Left colon (tissue), 2 donors: ENCODE measurements around the gene GAB1. TPM values are rescaled to one million over a fixed set of nuclear protein-coding genes. Genes with fewer than 3 reads are reported as not detected.

Experiments
- ATAC-seq: fragments of 200-7000 bp; cut with Tn5 transposase; one replicate; pipeline ENCODE4 v1.9.1; 2020; ENCODE audit warnings: mild to moderate bottlenecking, moderate library complexity
- DNase-seq, 2 donors: peaks; one replicate each; pipeline ENCODE4 v3.0.0-alpha.2; 2020
- intact Hi-C, 2 donors: fragments of 100-400 bp; cut with DNase I in 1 of 2; cut with micrococcal nuclease in 1 of 2; formaldehyde crosslinking; loops; one replicate each; pipeline versions ENCODE4 v1.11.2 to v1.14.0; 2022; cut with DNase I, micrococcal nuclease
- total RNA-seq, 2 donors: library from RNA; stranded (reverse); fragmentation: NEBNext Ultra II Directional; extraction: Animal tissue kit (Norgen Biotek cat#: 25700); gene quantifications; one replicate each; pipeline ENCODE4 v1.2.1, GENCODE V29; 2021
- donor health status: DM: no; HTN: no; CAD: no.
- donor health status: DM: yes; HTN: yes; CAD: no.

The GAB1 gene
- total RNA-seq, 2 donors from 2014 or later = 69.0 to 71.1 TPM

DNA sequence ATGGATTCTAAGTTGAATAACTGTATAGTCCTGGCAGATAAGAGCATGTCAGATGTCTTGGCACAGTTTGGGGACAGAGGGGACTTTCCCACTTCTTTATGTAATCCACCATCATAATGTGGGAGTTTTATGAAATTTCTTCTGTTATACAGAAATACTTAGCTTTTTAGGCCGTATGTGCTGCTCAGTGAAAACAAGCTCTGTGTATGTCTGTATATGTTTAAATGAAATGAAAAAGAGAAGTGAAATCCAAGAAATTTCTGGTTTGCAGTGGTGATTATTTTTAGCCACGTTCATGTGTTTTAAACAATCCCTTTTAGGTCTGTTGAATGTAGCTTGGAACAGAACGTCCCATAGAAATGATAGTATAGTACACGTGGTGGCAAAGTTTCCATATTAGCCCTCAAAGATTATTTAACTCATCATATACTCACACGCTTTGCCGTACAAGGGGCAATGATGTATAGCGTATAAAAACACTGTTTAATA is 41.0 kb downstream of the GAB1 start:
- ATAC-seq = no peak
- no peak for DNase-seq
- intact Hi-C loops = no loop called here

DNA sequence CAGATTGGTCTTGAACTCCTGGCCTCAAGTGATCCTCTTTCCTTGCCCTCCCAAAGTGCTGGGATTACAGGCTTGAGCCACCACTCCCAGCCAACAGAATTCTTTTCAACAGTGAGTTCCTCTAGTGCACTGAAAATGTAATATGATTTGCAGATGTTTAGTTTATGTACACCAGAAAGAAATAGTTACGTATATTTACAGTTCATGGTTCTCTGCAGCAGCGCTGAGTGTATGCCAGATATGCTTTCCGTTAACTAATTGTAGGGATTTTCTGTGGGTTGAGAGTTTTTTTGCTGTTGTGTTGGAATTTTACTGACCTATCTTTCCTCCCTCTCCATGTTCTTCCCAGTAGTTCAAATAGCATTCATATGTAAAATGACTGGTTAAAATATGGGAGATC is 44.0 kb downstream of the GAB1 start:
- ATAC-seq (no peak), DNase-seq (no peak)
- intact Hi-C loops = no loop called here

- intact Hi-C loops = no loop called here
- ATAC-seq = peak; percentile 93
These were observed 44.8 kb downstream of the GAB1 start for GRCh38 chr4:143381189-143382118.

GRCh38 chr4:143382596-143382995 is 45.9 kb downstream of the GAB1 start:
- no peak for ATAC-seq
- intact Hi-C loops = no loop called here
- DNase-seq = no peak

More at GRCh38 chr4:143381189-143382118, 44.8 kb downstream of the GAB1 start:
- peak; percentile 82 to 83 for DNase-seq

GRCh38 chr4:143383005-143383574 is 46.4 kb downstream of the GAB1 start:
- intact Hi-C loops = no loop called here
- ATAC-seq = no peak
- DNase-seq = no peak

- ATAC-seq (no peak), DNase-seq (no peak)
- intact Hi-C loops = no loop called here
These were observed 47.8 kb downstream of the GAB1 start for GRCh38 chr4:143384381-143384994.

DNA sequence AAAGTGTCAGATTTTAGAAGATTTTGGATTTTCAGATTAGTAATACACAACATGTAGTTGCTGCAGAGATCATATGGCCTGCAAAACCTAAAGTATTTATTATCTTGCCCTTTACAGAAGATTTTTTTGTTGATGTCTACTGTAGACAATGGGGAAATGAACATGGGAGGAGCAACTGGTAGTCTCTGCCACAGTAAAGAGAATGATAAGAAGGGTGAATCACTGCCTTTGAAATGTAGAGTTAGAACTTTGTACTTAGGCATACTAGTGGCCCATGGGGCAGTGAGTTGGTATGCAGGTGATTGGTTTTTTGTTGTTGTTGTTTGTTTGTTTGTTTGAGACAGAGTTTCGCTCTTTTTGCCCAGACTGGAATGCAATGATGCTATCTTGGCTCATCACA is 50.1 kb downstream of the GAB1 start:
- intact Hi-C loops = no loop called here
- DNase-seq = no peak
- peak; percentile 89 for ATAC-seq

DNA sequence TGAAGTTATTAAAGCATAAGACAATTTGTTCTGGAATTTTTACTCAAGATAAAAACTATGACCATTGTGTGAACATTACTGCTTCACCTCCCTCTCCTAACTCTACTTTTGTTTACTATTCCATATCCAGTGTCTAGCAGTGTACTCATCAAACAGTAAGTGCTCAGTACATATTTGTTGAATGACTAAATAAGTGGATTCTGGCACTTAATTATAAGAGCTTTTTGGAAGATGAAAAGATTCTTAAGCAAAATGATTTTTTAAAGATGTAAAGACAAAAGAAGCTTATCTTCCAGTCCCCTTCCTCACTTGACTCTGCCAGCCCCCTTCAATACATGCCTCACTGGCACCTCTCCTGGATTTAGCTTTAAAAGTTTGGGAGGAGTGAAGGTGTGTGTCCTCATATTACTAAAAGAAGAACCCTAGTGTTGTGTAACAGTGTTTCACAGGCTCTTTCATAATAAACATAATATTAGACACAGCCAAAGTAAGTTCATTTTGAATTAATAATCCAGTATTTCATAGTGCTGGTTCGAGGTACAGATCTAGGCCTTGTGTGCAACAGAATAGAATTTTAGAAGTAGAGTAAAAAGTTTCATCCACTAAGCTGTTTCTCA is 53.0 kb downstream of the GAB1 start:
- ATAC-seq = no peak
- intact Hi-C loops = no loop called here

DNA sequence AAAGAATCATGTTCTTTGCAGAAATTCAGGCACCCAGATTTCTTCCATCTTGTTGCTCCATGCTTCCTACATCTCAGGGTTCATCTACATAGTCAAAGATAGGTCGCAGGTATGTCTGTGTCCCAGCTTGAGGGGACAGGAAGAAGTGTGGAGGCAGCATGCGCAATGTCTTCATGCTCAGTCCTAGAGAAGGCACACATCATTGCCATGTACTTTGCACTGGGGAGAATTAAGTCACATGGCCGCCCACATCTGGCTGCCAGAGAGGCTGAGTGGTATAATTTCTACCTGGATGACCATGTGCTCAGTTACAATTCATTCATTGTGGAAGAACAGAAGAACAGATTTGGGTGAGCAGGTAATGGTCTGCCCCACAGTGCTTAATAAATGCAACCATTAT is 54.1 kb downstream of the GAB1 start:
- peak; percentile 75 for ATAC-seq
- intact Hi-C loops = no loop called here
- DNase-seq = no peak

More for the DNA sequence above, 53.0 kb downstream of the GAB1 start:
- DNase-seq = no peak

- no peak for ATAC-seq
- DNase-seq = no peak
- intact Hi-C loops = no loop called here
These were observed 54.6 kb downstream of the GAB1 start for GRCh38 chr4:143391261-143391660.

GRCh38 chr4:143391895-143392294 is 55.2 kb downstream of the GAB1 start:
- no peak for DNase-seq
- ATAC-seq = no peak
- intact Hi-C loops = no loop called here

- no peak for ATAC-seq
- no peak for DNase-seq
- intact Hi-C loops = no loop called here
These were observed 56.5 kb downstream of the GAB1 start for GRCh38 chr4:143393195-143393594.

GRCh38 chr4:143394739-143395453 is 58.2 kb downstream of the GAB1 start:
- DNase-seq (no peak), ATAC-seq (no peak)
- intact Hi-C loops = no loop called here

DNA sequence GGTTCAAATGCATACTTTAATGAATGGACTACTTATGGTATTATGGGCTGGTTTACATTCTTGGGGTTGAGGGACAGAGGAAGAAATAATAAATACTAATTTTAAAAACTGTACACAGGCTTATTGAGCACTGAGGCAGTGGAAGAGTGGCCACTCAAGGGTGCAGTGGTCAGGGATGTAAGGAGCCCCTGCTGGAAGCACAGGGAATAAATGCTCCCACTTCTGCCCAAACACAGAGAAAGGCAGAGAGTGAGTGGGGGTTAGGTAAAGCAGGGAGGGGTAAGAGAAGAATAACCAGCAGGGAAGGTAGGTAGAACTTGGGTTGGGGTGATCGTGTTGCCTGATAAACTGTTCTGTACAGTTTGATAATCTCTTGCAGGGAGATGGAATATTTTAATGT is 60.0 kb downstream of the GAB1 start:
- intact Hi-C loops = no loop called here

GRCh38 chr4:143397335-143397734 is 60.7 kb downstream of the GAB1 start:
- intact Hi-C loops = no loop called here
- DNase-seq (no peak), ATAC-seq (no peak)

More for the DNA sequence above, 60.0 kb downstream of the GAB1 start:
- DNase-seq (no peak), ATAC-seq (no peak)

GRCh38 chr4:143397887-143398286 is 61.2 kb downstream of the GAB1 start:
- ATAC-seq = no peak
- DNase-seq = no peak
- intact Hi-C loops = no loop called here

DNA sequence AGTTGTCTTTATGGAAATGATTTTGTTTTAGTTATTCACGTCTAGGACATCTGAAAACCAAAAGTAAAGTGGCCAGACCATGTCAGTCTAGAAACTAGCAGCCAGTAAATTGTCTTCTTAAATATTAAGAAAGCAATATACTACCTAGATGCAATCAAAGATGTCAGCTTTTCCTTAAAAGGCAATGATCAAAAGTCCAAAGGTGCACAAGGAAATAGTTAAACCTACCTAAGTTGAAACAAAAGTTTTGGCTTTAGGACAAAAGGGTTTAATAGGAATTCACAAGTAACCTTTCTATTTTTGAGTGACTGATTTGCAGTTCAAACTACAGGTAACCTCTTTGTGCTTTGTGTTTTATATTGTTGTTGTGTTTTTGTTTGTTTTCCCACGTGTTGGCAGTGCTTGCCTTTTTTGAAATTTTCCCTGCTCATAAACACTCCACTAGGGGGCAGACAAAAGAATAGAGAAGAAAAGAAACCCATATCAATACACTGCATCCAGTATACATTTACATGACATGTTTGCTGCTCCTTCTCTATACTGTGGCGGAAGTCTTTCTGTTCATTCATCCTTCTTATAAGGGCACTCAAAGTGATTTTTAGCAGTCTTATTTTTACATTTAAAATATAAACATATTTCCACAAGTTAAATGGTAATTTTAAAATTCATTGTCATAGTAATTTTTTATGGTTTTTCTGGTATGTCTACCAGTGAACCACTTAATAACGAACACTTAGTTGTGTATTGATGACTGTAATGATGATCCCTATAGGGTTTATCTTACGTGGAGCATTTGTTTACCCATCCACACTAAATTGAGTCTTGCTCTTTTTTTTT is 62.7 kb downstream of the GAB1 start:
- peak; percentile 91 for ATAC-seq
- DNase-seq = no peak
- intact Hi-C loops = no loop called here

GRCh38 chr4:143400082-143400481 is 63.4 kb downstream of the GAB1 start:
- DNase-seq (no peak), ATAC-seq (no peak)
- intact Hi-C loops = no loop called here
